SJSA1 (cell line): ENCODE measurements around the gene CRMP1. TPM values are rescaled to one million over a fixed set of nuclear protein-coding genes. Genes with fewer than 3 reads are reported as not detected.
A peak's percentile ranks its signal among the peaks of the same experiment; 100 is the strongest.

Experiments used
- DNase-seq, 2 experiments: peaks; one replicate each; pipeline ENCODE4 v3.0.0-alpha.2; 2015 to 2020; ENCODE audit warnings: low spot score in 2 of 2, low read depth in 1 of 2
- H3K27ac ChIP-seq: fragments of 250-450 bp; sonication (Bioruptor Pico); 2 replicates; pipeline ENCODE4 v1.5.1; 2020; ENCODE audit warnings: mild to moderate bottlenecking, moderate library complexity
- H3K27me3 ChIP-seq: fragments of 250-450 bp; sonication (Bioruptor Pico); replicated peaks from 2 replicates; pipeline ENCODE4 v1.5.1; 2020; ENCODE audit warnings: mild to moderate bottlenecking, moderate library complexity
- H3K36me3 ChIP-seq: fragments of 250-450 bp; sonication (Bioruptor Pico); 2 replicates; pipeline ENCODE4 v1.5.1; 2020; ENCODE audit warnings: mild to moderate bottlenecking
- H3K4me1 ChIP-seq: fragments of 250-450 bp; sonication (Bioruptor Pico); replicated peaks from 2 replicates; pipeline ENCODE4 v1.6.1; 2021; ENCODE audit warnings: mild to moderate bottlenecking
- H3K4me3 ChIP-seq: fragments of 250-450 bp; sonication (Bioruptor Pico); 2 replicates; pipeline ENCODE4 v1.5.1; 2020; ENCODE audit warnings: mild to moderate bottlenecking
- H3K9me3 ChIP-seq: fragments of 250-450 bp; sonication (Bioruptor Pico); replicated peaks from 2 replicates; pipeline ENCODE4 v1.5.1; 2020; ENCODE audit warnings: mild to moderate bottlenecking
- total RNA-seq: library from RNA; depleted of rRNA; stranded (reverse); fragments of >200 nt; shearing (Covaris generic); gene quantifications from 2 replicates; pipeline ENCODE4 v1.2.3, GENCODE V29; 2014

The CRMP1 gene
- total RNA-seq, 1 experiment from 2014 or later, result not detected

DNA sequence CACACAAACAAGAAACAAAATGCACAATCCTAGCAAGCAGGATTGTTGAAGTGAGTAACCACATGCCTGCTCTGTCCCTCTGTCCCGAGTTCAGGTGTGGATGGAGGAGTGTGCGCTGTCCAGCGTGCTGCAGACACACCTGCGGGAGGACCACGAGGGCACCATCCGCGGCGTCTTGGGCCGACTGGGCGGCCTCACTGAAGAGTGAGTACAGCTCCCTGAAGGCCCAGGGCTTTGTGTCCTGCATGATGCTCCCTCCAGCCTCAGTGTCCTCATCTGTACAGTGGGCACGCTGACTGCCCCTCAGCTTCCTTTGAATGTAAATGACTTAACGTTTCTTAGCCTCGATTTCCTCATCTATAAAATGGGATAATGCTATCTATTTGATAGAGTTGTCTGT is 99.4 kb downstream of the CRMP1 start:
- H3K9me3 ChIP-seq, result no peaks in the 10 kb centered on the region
- no peak for DNase-seq
- H3K4me3 ChIP-seq, result no peak overlapping the region
- no peaks in the 10 kb centered on the region for H3K4me1 ChIP-seq
- H3K27me3 ChIP-seq, result no peaks in the 10 kb centered on the region
- peaks cover 8% of the 10 kb centered on the region; the same call in 1 of the 2 replicates for H3K36me3 ChIP-seq
- no peak overlapping the region for H3K27ac ChIP-seq

DNA sequence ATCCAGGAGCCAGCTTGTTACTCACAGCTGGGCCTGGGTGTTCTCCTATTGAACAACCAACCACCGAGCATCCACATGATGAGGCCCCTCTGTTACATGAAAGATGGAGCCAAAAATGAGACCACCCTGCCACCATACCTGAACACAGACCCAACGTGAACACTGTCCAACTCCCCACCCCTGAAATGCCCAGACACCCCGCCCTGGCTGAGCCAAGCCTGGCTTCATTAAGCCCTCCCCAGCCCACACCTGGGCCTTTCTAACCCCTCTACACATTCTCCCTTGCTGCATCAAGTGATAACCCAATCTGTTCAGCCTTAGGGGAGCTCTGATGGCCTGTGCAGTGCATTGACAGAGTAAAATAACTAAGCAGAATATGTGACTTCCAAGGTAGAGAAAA is 101.2 kb downstream of the CRMP1 start:
- H3K36me3 ChIP-seq, result 0 out of 2 replicates have a peak, but pooled peaks cover 7% of the 10 kb centered on the region

GRCh38 chr4:5790546-5790857 is 102.4 kb downstream of the CRMP1 start:
- H3K4me1 ChIP-seq, result no peaks in the 10 kb centered on the region
- 0 out of 2 replicates have a peak, but pooled peaks cover 7% of the 10 kb centered on the region for H3K36me3 ChIP-seq
- H3K27ac ChIP-seq, result no peak overlapping the region
- H3K4me3 ChIP-seq, result no peak overlapping the region
- H3K27me3 ChIP-seq, result no peaks in the 10 kb centered on the region
- no peak for DNase-seq
- no peaks in the 10 kb centered on the region for H3K9me3 ChIP-seq

More for the DNA sequence above, 101.2 kb downstream of the CRMP1 start:
- no peak for DNase-seq
- H3K4me1 ChIP-seq, result no peaks in the 10 kb centered on the region
- H3K9me3 ChIP-seq, result no peaks in the 10 kb centered on the region
- H3K27me3 ChIP-seq, result no peaks in the 10 kb centered on the region
- H3K4me3 ChIP-seq, result no peak overlapping the region
- H3K27ac ChIP-seq, result no peak overlapping the region

- Histone ChIP-seq H3K4me3 (no peak overlapping the region), H3K27me3 (no peaks in the 10 kb centered on the region), H3K4me1 (no peaks in the 10 kb centered on the region), H3K36me3 (no peaks in the 10 kb centered on the region), H3K27ac (no peak overlapping the region), H3K9me3 (no peaks in the 10 kb centered on the region)
- peak in 1 of 2 experiments; percentile 5 for DNase-seq
Observed at GRCh38 chr4:5789141-5789540, 103.7 kb downstream of the CRMP1 start.

- no peaks in the 10 kb centered on the region for H3K9me3 ChIP-seq
- DNase-seq, result no peak
- H3K4me1 ChIP-seq, result no peaks in the 10 kb centered on the region
- no peak overlapping the region for H3K4me3 ChIP-seq
- H3K36me3 ChIP-seq, result no peaks in the 10 kb centered on the region
- H3K27me3 ChIP-seq, result no peaks in the 10 kb centered on the region
- no peak overlapping the region for H3K27ac ChIP-seq
Observed at GRCh38 chr4:5788144-5788543, 104.7 kb downstream of the CRMP1 start.

GRCh38 chr4:5787311-5787710 is 105.6 kb downstream of the CRMP1 start:
- DNase-seq, result no peak
- Histone ChIP-seq H3K27me3 (no peaks in the 10 kb centered on the region), H3K36me3 (no peaks in the 10 kb centered on the region), H3K4me3 (no peak overlapping the region), H3K9me3 (no peaks in the 10 kb centered on the region), H3K27ac (no peak overlapping the region), H3K4me1 (no peaks in the 10 kb centered on the region)

DNA sequence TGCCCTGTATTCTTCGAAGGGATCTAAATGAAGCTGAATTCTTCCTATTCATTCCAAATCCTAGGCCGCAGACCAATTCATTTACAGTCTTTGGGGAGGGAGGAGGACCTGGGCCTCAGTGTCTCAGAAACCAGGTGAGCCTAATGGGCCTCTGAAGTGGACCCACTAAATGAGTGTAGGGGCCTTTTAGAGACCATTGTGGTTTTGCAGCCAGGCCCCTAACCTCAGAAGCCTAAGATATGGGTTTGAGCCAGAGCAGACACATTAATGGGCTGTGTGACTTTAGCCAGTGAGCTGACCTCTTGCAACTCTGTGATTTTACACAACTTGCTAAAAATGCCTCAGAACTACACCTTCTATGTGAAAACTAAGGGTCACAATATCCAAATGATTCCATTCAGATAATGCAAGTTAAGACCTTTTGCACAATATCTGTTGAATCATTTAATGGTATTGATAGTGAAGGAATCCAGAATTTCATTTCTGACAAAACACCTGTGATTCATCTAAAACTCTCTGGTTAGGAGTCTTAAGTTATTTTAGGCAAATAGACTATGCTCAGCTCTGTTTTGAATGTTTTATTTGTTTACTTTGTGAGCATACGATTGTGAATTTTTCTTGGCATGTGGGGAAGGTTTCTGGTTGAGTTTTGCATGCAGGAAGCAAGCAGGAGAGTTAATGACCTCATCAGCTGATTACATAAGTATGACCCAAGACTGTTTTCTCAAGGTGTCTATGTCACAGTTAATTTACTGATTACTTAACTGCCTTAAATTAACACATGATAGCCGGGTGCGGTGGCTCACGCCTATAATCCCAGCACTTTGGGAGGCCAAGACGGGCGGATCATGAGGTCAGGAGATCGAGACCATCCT is 106.8 kb downstream of the CRMP1 start:
- no peaks in the 10 kb centered on the region for H3K9me3 ChIP-seq
- H3K36me3 ChIP-seq, result no peaks in the 10 kb centered on the region
- no peak overlapping the region for H3K27ac ChIP-seq
- H3K4me1 ChIP-seq, result no peaks in the 10 kb centered on the region
- no peaks in the 10 kb centered on the region for H3K27me3 ChIP-seq
- H3K4me3 ChIP-seq, result no peak overlapping the region
- no peak for DNase-seq

GRCh38 chr4:5784960-5785611 is 107.8 kb downstream of the CRMP1 start:
- H3K4me3 ChIP-seq, result no peak overlapping the region
- no peak for DNase-seq
- no peaks in the 10 kb centered on the region for H3K4me1 ChIP-seq
- no peaks in the 10 kb centered on the region for H3K36me3 ChIP-seq
- no peak overlapping the region for H3K27ac ChIP-seq
- H3K9me3 ChIP-seq, result no peaks in the 10 kb centered on the region
- no peaks in the 10 kb centered on the region for H3K27me3 ChIP-seq

- H3K9me3 ChIP-seq, result no peaks in the 10 kb centered on the region
- no peaks in the 10 kb centered on the region for H3K36me3 ChIP-seq
- no peak overlapping the region for H3K27ac ChIP-seq
- no peaks in the 10 kb centered on the region for H3K4me1 ChIP-seq
- no peak overlapping the region for H3K4me3 ChIP-seq
- H3K27me3 ChIP-seq, result no peaks in the 10 kb centered on the region
- DNase-seq, result no peak
Observed at GRCh38 chr4:5784021-5784420, 108.9 kb downstream of the CRMP1 start.

DNA sequence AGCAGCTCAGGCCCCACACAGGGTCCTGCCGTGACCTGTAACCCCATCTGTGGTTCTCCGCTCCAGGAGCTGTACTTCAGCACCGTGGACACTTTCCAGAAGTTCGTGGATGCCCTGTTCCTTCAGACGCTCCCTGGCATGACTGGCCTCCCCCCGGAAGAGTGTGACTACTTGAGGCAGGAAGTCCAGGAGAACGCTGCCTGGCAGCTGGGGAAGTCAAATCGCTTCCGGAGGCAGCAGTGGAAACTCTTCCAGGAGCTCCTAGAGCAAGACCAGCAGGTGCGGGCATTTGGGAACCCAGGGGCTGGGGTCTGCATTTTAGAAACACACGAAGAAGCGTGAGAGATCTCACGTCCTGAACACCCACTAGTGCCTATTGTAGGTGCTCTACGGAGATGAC is 109.4 kb downstream of the CRMP1 start:
- H3K4me3 ChIP-seq, result no peak overlapping the region
- no peaks in the 10 kb centered on the region for H3K27me3 ChIP-seq
- H3K36me3 ChIP-seq, result no peaks in the 10 kb centered on the region
- H3K4me1 ChIP-seq, result no peaks in the 10 kb centered on the region
- no peak for DNase-seq
- no peaks in the 10 kb centered on the region for H3K9me3 ChIP-seq
- H3K27ac ChIP-seq, result no peak overlapping the region

DNA sequence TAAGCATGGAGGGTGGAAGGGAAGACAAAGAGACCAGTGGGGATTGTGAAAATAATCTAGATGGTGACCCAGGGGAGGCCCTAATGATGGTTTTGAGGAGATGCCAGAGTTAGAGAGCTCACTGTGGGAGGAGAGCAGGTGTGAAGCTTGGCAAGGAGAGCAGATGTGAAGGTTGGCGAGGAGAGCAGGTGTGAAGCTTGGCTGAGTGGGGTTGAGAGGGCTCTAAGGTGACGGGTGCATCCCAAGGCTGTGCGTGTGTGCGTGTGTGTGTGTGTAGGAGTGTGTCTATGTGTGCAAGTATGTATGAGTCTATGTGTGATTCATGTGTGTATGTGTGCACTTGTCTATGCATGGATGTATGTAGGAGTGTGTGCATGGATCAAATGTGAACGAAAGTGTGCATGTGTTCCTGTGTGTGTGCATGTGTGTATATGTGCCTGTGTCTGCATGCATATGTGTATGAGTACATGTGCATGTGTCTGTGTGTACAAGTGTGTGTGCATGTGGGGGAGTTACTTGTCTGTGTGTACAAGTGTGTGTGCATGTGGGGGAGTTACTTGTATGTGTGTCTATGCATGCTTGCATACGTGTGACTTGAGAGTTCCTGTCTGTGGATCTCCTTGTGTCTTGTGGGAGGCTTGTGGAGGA is 109.9 kb downstream of the CRMP1 start:
- Histone ChIP-seq H3K27ac (no peak overlapping the region), H3K36me3 (no peaks in the 10 kb centered on the region), H3K9me3 (no peaks in the 10 kb centered on the region), H3K4me1 (no peaks in the 10 kb centered on the region), H3K27me3 (no peaks in the 10 kb centered on the region), H3K4me3 (no peak overlapping the region)
- no peak for DNase-seq

DNA sequence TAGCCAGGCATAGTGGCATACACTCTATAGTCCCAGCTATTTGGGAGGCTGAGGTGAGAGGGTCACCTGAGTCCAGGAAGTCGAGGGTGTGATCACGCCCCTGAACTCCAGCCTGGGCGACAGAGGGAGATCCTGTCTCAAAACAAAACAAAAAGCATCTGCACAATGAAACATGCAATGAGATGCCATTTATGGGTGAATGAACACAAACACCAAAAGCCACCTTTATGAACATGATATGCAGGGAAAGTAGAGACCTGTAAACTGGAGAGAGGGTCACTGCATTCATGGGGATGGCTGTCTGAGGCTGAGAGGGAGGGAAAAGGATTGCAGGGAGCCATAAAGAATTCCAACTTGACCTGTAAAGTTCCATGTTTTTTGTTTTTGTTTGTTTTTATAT is 111.2 kb downstream of the CRMP1 start:
- H3K4me1 ChIP-seq, result no peaks in the 10 kb centered on the region
- no peaks in the 10 kb centered on the region for H3K27me3 ChIP-seq
- no peaks in the 10 kb centered on the region for H3K9me3 ChIP-seq
- H3K27ac ChIP-seq, result no peak overlapping the region
- no peak overlapping the region for H3K4me3 ChIP-seq
- no peaks in the 10 kb centered on the region for H3K36me3 ChIP-seq
- no peak for DNase-seq

DNA sequence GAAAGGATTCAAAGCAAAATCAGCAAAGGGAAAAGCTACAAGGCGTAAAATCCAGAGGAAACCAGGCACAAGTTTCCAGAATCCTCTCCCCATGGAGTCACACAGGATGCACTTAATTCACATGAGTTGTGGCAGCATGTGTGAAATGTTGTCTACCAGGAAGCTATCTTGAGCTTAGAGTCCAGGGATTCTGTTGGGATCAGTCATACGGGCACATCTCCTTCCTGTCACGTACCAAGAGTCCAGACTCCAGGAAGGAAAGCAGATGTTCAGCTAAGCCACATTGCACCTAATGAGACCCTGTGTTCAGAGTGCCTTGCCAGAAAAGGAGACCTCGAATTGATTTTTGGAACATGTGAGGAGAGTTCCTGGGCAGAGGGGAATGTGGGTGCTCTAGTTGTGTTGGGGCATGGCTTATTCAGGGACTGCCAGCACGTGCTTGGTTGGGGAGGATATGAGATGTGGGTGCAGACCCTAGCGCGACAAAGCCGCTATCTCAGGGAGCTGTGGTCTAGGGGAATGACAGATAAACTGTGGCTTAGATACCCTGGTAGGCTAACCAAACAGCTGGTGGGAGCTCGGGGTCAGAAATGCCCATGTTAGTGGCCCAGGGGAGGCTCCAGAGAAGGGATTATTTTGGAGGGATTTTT is 111.9 kb downstream of the CRMP1 start:
- no peak for DNase-seq
- H3K27me3 ChIP-seq, result no peaks in the 10 kb centered on the region
- no peak overlapping the region for H3K27ac ChIP-seq
- no peak overlapping the region for H3K4me3 ChIP-seq
- no peaks in the 10 kb centered on the region for H3K9me3 ChIP-seq
- H3K36me3 ChIP-seq, result 0 out of 2 replicates have a peak, but pooled peaks cover 3% of the 10 kb centered on the region
- no peaks in the 10 kb centered on the region for H3K4me1 ChIP-seq

- no peak overlapping the region for H3K27ac ChIP-seq
- H3K4me1 ChIP-seq, result no peaks in the 10 kb centered on the region
- 0 out of 2 replicates have a peak, but pooled peaks cover 3% of the 10 kb centered on the region for H3K36me3 ChIP-seq
- no peak overlapping the region for H3K4me3 ChIP-seq
- H3K9me3 ChIP-seq, result no peaks in the 10 kb centered on the region
- H3K27me3 ChIP-seq, result no peaks in the 10 kb centered on the region
- no peak for DNase-seq
Observed at GRCh38 chr4:5776510-5776909, 116.4 kb downstream of the CRMP1 start.
